Spleen (tissue), 7 donors: ENCODE data around the gene MAP2K3.
"Not testable (repeated sequence)": the region's sequence is repeated elsewhere in the genome, so short reads cannot be mapped to it uniquely, and the experiment has no call there.

ENCODE experiments used
- CTCF ChIP-seq, 11 experiments: fragments of 200-600 bp in 7 of 11; fragments of 450-650 bp in 4 of 11; sonication (generic) in 4 of 11; IDR thresholded peaks in 8 of 11; conservative IDR thresholded peaks in 3 of 11; 1 replicate in 7 of 11; 2 replicates in 4 of 11; pipeline versions ENCODE4 v1.4.0 to v1.8.0; 2016 to 2021; ENCODE audit warnings: antibody characterized with exemption in 11 of 11, inconsistent platforms in 4 of 11, mild to moderate bottlenecking in 1 of 11
- POLR2A ChIP-seq, 3 donors: fragments of 450-650 bp; IDR thresholded peaks; one replicate each; pipeline ENCODE4 v1.5.1; 2017; ENCODE audit warnings: antibody characterized with exemption in 3 of 3, mild to moderate bottlenecking in 1 of 3
- POLR2AphosphoS5 ChIP-seq, 3 donors: sonication (generic); formaldehyde crosslinking; IDR thresholded peaks; one replicate each; pipeline ENCODE4 v1.5.1; 2017; ENCODE audit warnings: antibody characterized with exemption in 3 of 3
- donor health status: DM: no; HTN: no; CAD: no; lungs with moderate emphysema.
- donor health status: DM: no; HTN: no; CAD: no.
- donor health status: DM: no; HTN: no; CAD: no.

- TF ChIP-seq POLR2A (IDR thresholded peaks at IDR 0.05); CTCF (IDR thresholded peaks at IDR 0.05 in 8 of 11, conservative IDR thresholded peaks at IDR 0.05 in 3 of 11); POLR2AphosphoS5 (IDR thresholded peaks at IDR 0.05): not testable (repeated sequence)
These were observed 56.8 kb downstream of the MAP2K3 start for GRCh38 chr17:21341279-21341678.
